DMS114 treated with DMSO at 0.1 percent for 48 hours (cell line): ENCODE data around the gene HDAC7.
A peak's percentile ranks its signal among the peaks of the same experiment; 100 is the strongest.

ENCODE experiments used
- DNase-seq: peaks from one replicate; lab custom pipeline; 2025; ENCODE audit not compliant: unreplicated experiment; lab: John Stamatoyannopoulos, UW

The HDAC7 gene

DNA sequence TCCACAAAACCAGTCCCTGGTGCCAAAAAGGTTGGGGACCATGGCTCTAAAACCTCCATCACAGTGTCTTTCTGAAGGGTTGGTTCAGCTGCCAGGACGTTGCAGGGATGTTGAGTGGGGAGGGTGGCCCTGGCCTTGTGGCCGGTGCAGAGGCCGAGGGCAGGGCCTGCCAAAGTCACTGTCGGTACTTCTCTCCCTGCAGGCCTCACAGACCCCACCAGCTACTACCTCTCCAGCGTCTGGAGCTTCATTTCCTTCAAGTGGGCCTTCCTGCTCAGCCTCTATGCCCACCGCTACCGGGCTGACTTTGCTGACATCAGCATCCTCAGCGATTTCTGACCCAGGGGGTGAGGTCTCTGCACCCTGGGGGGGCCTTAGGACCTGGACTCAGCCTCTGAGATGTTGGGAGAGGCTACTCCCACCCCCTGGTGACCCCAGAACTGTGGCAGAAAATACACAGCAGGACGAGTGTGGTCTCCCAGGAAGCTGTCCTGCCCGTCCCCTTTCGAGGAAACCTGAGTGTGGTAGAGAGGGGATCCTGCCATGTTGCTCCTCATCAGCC lies 39.7 kb downstream of the HDAC7 start:
- DNase-seq = no peak

DNA sequence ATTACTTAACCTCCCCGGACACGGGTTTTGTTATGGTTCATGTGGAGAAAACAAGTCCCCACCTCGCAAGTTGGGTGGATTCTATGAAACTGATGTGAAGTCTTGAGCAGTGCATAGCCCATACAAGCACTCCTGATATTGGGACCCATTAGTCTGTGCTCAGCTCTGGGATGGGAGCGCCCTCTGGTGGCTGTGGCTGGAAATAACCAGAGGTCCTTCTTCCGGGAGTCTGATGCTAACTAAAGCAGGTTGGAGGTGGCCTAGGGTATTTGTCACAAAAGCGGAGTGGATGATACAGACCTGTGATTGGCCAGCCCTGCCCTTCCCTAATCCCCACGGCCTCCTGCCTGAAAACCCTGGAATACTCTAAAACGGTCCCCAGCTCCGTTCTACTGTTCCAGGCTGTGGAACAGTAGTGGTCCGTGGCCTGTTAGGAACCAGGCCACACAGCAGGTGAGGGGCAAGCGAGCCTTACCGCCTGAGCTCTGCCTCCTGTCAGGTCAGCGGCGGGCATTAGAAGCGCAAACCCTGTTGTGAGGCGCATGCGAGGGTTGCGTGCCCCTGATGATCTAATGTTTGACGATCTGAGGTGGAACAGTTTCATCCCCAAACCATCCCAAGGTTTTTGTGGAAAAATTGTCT lies 40.3 kb downstream of the HDAC7 start:
- peak; percentile 73 for DNase-seq

DNA sequence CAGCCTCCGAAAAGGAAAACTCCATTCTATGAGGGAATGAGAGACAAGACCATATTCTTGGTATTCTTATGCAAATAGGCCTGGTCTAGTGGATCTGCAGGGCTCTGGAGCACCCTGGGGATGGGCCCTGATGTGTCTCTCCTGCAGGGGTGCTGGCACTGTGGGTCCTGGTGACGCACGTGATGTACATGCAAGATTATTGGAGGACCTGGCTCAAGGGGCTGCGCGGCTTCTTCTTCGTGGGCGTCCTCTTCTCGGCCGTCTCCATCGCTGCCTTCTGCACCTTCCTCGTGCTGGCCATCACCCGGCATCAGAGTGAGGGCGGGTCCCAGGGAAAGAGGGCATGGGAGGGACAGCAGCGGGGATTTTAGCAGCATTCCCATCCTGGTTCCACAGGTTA lies 40.8 kb downstream of the HDAC7 start:
- no peak for DNase-seq

DNA sequence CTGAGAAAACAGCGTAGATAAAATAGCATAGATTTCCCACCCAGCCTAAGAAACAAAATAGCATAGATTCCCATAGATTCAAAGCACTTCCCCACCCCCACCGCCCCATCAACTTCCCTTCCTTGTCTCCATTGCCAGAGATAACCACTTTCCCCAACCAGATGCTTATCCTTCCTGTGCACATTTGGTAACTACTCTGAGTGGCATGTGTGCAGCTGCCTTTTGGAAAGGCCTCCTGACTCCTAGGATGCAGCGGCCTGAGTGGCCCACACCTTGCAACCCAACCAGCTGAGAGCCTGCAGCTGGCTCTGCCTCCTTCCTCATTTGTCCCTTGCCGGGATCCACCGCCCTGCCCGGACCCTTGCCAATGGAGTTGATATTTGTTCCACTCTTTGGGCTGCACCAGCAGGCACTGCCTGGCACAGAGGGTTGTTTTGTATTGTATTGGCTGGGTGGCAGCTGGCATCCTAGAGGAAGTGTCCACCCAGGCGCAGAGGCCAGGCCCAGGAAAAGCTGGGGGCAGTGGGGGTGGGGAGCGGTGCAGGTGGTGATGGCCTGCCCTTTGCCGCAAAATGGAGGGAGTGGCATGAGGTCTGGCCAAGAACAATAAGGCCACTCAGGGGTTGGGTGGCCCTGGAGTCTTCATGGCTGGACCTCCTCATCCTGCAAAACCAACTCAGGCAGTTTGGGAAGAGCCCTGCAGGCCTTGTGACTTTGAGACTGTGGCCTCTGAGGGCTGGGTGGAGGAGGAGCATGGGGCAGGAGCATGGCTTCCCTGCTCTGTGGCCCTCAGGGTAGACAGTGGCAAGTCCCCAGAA lies 41.8 kb downstream of the HDAC7 start:
- no peak for DNase-seq

DNA sequence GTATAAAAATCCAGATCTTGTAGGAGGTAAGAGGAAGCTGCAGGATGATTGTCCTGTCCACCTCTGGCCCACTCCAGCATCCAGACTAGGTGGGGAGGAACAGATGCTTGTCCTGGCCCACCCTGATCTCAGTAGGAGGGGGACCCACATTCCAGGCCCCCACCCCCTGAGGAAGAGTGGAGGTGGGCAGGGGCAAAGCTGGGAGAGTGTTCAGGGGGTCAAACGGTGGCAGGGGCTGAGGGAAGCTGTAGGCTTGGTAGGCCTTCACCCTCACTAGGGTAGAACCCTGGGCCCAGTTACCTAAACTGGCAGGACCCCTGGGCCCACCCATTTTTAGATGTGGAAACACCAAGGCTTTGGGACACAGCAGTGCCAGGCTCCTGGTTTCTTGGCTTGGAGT lies 42.6 kb downstream of the HDAC7 start:
- no peak for DNase-seq

DNA sequence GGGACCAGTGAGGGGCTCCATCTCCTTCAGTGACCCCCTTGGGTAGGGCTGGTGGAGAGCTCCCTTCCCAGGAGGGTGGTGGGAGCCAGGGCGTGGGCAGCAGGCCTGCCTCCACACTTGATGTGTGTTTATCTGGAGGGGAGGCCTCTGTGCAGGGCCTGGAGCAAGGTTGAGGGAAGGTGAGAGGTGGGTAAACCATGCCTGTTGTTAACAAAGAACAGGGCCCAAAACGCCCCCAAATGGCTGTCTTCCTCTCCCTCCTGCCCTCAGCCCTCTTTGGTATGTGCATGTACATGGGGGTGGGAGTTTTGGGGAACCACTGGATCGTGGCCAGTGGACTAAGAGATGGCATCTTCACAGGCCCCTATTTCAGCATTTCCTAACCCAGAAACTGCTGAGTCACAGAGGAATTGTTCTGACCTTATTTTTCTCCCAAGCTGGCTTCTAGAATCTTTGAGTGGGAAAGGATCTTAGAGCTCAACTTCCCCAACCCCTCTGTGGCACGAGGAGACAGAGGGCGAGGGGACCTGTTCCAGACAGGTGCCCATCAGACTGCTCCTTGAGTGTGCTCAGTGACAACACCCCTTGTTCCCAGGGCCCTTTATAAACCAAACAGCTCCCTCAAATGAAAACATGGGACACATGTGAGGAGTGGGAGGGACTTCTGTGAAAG lies 43.1 kb downstream of the HDAC7 start:
- no peak for DNase-seq

DNA sequence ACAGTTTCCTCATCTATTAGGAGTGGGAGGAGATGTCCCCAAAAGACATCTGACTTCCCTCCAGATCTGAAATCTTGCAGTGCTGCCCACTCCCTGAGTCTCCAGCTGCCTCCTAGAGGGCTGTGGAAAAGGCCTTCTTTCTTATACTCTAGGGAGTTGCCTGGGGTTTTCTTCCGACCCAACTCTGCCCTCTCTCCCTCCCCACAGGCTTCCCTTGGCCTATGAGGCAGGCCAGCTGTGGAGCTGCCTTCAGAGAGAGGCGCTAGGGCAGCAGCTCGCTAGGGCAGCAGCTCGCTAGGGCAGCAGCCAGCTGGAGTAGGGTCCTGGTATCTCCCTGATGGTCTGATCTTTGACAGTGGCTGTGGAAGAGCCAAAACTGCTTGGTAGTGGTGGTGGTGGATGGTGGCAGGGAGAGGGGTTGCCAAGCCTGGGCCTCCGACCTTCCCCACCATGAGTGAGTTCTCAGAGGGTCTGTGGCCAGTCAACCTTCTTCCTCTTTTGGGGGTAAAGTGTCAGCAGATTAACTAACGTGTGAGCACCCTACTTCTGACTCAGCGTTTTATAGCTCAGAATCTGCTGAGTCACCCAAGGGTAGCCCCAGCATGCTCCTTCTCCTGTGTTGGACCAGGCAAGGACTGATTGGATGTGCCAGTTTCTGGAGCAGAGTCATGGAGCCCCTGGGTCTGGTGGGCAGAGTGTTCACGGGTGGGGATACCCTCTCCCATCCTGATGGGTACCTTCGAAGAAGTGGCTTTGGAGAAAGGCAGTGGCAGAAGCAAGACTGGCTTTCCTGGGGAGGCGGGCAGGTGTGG lies 44.4 kb downstream of the HDAC7 start:
- DNase-seq = no peak

DNA sequence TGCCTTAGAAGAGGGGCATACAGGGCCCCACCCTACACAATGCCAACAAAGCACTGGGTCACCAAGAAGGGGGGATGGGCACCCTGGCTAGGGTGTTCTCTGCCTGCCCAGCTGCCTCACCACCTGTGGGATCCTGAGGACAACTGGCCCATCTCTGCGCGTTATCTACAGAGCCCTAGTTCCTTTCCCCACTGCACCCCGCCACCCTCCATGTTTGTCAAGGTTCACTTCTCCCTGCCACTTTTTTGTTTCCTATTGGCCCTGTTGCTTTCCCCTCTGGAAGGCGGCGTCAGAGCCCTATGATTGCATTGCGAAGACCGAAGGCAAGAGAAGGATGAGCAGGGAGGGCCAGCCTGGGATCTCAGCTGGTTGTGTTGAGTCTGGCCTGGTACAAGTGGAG lies 45.0 kb downstream of the HDAC7 start:
- no peak for DNase-seq

DNA sequence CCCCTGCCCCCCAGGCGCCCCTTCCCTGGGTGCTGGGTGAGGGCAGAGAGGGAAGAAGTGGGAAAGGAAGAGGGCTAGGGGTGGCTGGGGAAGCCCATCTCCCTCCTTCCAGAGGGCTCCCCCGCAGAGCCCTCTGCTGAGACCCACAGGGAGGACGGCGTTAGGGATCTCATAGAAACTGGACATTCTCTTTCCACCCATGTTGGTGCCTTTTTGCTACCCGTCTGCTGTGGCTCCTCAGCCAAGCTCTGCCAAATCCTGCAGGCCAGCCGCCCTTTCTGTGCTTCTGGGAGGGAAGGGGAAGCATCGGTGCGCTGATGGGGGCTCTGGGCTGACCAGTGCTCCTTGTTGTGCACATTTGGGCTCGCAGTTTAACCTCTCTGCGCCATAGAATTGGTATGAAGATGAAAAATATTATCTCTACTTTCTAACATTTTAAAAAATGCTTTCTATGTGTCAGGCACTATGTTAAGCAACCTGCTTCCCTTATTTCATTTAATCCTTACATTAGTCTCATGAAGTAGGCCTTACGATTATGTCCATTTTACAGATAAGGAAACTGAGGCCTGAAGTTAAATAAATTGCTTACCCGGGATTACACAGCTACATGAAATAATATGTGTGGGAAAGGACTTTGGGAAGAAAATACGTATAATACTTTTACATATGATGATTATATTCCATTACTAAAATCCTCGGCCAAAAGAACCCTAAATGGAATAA lies 45.7 kb downstream of the HDAC7 start:
- DNase-seq = no peak

DNA sequence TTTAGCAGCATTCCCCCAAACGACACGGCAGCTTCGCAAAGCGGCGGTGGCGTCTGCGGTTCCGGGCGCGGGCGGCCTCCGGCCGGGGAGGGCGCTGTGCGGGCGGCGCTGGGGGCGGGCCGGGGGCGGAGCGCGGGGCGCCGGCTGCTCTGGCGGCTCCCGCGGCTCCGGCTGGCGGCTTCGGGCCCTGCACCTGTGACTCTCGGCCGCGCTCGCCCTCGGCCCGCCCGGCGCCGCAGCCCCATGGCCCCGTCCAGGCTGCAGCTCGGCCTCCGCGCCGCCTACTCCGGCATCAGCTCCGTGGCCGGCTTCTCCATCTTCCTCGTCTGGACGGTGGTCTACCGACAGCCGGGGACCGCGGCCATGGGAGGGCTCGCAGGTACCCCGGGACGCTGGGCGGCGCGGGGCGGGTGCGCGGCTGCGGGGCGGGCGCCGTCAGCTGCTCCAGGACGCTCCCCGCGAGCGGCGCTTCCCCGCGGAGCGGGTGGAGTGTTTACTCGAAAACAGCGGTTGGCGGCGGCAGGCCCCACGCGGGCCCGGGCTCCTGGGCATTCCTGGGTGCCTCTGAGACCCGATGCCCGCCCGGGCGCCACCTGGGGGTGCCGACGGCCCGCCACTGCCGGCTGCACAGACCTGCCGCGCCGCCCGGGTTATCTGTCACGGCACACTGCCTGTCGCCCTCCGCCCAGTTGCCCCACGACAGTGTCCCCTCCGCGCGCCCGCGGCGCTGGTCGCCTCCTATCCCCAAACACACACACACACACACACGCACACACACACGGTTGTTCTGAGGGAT lies 46.4 kb downstream of the HDAC7 start, which contains the start of gene SLC48A1:
TSS of gene SLC48A1 (plus strand) at position 177 of the 796 bp plus-strand sequence. CDS start at position 244, 67 bp downstream.
- peak; percentile 38 for DNase-seq

DNA sequence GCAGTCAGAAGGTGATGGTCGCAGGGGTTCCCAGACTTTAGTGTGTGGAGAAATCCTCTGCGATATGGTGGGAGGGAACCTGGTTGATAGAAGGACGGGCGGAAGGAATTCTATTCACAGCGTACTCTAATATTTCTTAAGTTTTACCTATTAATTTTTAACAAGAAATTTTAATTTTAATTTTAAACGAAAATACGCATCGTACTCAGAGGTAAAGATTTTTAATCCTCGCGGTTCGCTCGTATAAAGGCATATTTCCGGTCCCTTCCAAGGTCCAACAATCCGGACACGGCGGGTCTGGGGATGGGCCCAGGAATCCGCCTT lies 47.0 kb downstream of the HDAC7 start:
- no peak for DNase-seq

DNA sequence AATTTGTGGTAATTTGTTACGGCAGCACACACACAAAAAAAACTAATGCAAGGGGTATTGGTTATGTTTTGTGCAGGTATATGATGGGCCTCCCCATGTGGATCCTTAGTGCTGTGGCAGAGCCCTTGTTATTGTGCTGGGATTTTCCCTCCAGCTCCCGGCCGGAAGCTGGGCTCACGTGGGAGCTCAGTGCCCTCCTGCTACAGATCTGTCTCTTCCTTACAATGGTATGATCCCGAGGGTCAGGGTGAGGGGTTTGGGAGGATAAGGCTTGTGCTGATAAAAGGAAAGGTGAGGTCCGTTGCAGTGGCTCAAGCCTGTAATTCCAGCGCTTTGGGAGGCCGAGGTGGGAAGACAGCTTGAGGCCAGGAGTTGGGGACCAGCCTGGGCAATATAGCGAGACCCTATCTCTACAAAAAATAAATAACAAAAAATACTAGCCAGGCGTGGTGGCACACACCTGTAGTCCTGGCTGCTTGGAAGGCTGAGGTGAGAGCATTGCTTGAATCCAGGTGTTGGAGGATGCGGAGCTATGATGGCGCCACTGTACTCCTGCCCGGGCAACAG lies 47.5 kb downstream of the HDAC7 start:
- no peak for DNase-seq

DNA sequence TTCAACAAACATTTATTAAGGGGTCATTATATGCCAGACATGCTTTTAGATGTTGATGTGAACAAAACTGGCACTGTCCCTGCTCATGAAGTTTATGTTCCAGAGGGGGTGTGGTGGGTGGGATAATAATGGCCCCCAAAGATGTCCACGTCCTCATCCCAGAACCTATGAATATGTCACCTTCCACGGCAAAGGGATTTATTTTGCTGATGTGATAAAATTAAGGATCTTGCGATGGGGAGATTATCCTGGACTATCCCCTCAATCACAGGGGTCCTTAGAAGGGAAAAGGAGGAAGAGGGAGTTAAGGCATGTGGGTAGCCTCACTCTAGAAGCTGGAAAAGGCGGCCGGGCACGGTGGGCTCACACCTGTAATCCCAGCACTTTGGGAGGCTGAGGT lies 48.4 kb downstream of the HDAC7 start:
- DNase-seq = no peak

DNA sequence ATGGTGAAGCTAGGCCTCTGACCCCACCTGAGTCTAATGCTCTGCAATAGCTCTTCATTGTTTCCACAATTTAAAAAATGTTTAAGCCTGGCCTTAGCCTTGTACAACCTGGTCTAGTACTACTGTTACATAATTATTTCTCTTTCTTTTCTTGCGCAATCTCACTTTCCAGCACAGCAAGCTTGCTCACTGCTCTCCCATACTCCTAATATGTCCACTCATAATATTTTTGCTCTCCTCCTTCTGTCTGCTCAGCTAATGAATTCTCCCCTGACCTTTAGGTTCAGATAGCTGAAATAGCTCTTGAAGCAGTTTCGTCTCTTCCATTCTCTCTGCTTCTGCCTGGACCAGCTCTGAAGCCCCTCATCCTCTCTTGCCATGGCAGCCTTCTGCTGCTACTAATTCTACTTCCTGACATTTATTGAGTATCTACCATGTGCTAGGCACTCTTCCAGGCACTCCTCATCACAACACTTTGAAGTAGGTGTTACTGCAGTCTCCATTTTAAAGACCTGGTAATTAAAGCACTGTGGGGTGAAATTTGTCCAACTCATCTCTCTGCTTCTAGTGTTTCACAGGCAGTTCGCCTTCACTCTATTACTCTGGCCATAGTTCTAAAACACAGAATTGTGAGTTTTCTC lies 49.5 kb downstream of the HDAC7 start:
- no peak for DNase-seq

DNA sequence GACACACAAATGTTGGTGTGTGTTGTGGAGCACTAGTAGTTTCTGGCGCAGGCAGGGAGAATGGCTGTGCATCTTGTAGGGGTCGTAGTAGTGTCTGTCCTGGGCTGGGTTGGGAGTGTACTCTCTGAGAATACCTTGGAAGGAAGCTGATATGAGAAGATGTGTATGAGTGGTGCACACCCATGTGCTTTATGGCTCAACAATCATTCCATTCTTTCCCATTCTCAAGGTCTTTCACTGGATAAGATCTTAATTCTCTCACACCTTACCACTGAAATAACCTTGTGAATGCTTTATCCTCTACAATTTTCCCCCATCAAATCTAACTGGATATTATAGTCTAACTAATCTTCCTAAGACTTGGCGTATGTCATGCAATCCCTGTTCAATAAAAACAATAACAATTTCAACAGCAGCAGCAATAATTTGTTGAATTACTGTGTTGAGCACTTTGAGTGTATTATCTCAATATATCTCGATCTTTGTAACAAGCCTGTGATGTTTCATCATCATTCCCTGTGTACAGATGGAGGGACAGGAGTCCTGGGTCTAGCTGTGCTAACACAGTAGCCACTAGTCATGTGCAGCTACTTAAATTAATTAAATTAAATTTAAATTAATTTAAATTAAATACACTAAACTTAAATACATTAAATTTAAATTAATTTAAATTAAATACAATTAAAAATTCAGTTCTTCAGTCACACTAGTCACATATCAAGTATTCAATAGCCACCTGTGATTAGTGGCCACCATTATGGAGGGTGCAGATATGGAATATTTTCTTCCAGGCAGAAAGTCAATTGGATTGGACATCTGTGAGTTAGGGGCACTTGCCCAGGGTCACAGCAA lies 50.2 kb downstream of the HDAC7 start:
- DNase-seq = no peak

DNA sequence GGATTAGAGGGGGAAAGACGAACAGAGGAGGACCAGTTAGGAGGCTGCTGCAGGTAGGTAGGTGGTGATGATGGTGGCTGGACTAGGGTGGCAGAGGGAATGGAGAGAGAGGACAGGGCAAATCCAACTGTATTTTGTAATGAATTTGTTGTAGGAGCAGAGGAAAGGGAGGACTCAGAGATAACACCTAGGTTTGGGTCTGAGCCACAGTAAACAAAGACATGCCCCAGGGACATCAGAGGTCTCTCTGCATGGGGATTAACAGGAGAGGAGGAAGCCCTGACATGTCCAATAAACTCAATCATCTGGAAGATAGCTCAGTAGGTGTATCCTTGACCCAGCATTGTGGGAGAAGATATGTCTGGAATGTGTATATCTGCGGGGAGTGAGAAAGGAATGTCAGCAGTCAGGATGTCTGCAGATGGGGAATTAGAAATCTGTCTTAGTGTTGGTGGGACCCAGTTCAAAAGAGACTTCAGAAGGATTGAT lies 51.3 kb downstream of the HDAC7 start:
- no peak for DNase-seq

DNA sequence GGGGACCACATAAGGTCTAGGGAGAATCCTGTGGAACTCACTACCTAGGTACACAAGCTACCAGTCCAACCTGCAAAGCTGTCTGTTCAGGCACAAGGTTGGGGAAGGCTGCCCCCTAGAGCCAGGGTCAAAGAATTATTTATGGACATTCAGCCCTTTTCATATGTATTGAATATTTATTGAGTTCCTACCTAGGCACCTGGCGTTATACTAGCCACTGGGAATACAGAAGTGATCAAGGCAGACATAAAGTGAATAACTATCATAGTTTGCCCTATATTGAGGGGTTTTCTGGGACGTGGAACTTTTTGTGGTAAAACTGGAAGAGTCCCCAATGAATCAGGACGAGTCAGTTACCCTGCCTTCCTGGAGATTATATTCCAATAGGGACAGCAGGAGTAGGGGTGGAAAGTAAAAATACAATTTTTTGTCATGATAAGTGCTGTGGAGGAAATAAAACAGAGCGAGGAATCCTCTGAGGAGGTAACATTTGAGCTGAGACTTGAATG lies 52.4 kb downstream of the HDAC7 start:
- DNase-seq = peak; percentile 41
